Mesenchymal stem cell (in vitro differentiated cells and primary cell): Measurements from ENCODE around the gene UBIAD1.
"Not testable (repeated sequence)": the region's sequence is repeated elsewhere in the genome, so short reads cannot be mapped to it uniquely, and the experiment has no call there.

Experiments
- DNase-seq: peaks from one replicate; pipeline ENCODE4 v3.0.0-alpha.2; 2013
- H2AFZ ChIP-seq: one replicate; pipeline ENCODE4 v1.6.1; 2013; ENCODE audit warnings: low read depth, mild to moderate bottlenecking, control low read depth, inconsistent platforms, low read length, moderate library complexity
- H2AK5ac ChIP-seq: 2 replicates; pipeline ENCODE4 v1.6.1; 2013; ENCODE audit warnings: low read length, moderate library complexity, mild to moderate bottlenecking, inconsistent platforms; ENCODE audit not compliant: severe bottlenecking
- H2BK120ac ChIP-seq: one replicate; pipeline ENCODE4 v1.6.1; 2013; ENCODE audit warnings: low read depth, mild to moderate bottlenecking, inconsistent platforms, low read length, moderate library complexity
- H2BK12ac ChIP-seq, 2 experiments: one replicate each; pipeline ENCODE4 v1.6.1; 2013; ENCODE audit warnings: inconsistent platforms in 2 of 2, low read length in 2 of 2, mild to moderate bottlenecking in 2 of 2, moderate library complexity in 2 of 2, control low read depth in 1 of 2
- H2BK15ac ChIP-seq: one replicate; pipeline ENCODE4 v1.6.1; 2013; ENCODE audit warnings: mild to moderate bottlenecking, low read depth, inconsistent platforms; ENCODE audit not compliant: poor library complexity, severe bottlenecking
- H2BK5ac ChIP-seq: 2 replicates; pipeline ENCODE4 v1.6.1; 2013; ENCODE audit warnings: low read depth, mild to moderate bottlenecking, low read length, control low read depth, inconsistent platforms; ENCODE audit not compliant: poor library complexity, severe bottlenecking
- H3K14ac ChIP-seq, 2 experiments: one replicate each; pipeline ENCODE4 v1.6.1; 2013; ENCODE audit warnings: inconsistent platforms in 2 of 2, low read length in 2 of 2, control low read depth in 1 of 2, mild to moderate bottlenecking in 1 of 2, moderate library complexity in 1 of 2
- H3K18ac ChIP-seq, 2 experiments: one replicate each; pipeline ENCODE4 v1.6.1; 2013; ENCODE audit warnings: inconsistent platforms in 2 of 2, low read length in 2 of 2, control low read depth in 1 of 2, low read depth in 1 of 2, mild to moderate bottlenecking in 1 of 2
- H3K23ac ChIP-seq, 2 experiments: one replicate each; pipeline ENCODE4 v1.6.1; 2013; ENCODE audit warnings: inconsistent platforms in 2 of 2, low read length in 2 of 2, mild to moderate bottlenecking in 2 of 2, moderate library complexity in 2 of 2, control low read depth in 1 of 2
- H3K27ac ChIP-seq: 2 replicates; pipeline ENCODE4 v1.5.1; 2013; ENCODE audit warnings: mild to moderate bottlenecking, moderate library complexity, low read length, control low read depth, inconsistent platforms; ENCODE audit not compliant: poor library complexity, severe bottlenecking
- H3K27me3 ChIP-seq, 2 experiments: 2 replicates each; pipeline versions ENCODE4 v1.6.1 to v1.7.0; 2013; ENCODE audit warnings: low read length in 2 of 2, mild to moderate bottlenecking in 2 of 2, moderate library complexity in 2 of 2, control low read depth in 1 of 2, inconsistent platforms in 1 of 2; ENCODE audit not compliant: control insufficient read depth in 1 of 2, insufficient read depth in 1 of 2
- H3K36me3 ChIP-seq, 2 experiments: 2 replicates each; pipeline versions ENCODE4 v1.6.1 to v1.7.0; 2013; ENCODE audit warnings: low read length in 2 of 2, control low read depth in 1 of 2, inconsistent platforms in 1 of 2, low read depth in 1 of 2, mild to moderate bottlenecking in 1 of 2; ENCODE audit not compliant: insufficient read depth in 2 of 2, control insufficient read depth in 1 of 2
- H3K4ac ChIP-seq, 2 experiments: one replicate each; pipeline ENCODE4 v1.6.1; 2013; ENCODE audit warnings: inconsistent platforms in 2 of 2, low read length in 2 of 2, mild to moderate bottlenecking in 2 of 2, moderate library complexity in 2 of 2, control low read depth in 1 of 2, low read depth in 1 of 2
- H3K4me1 ChIP-seq: 2 replicates; pipeline ENCODE4 v1.6.1; 2013; ENCODE audit warnings: low read depth, low read length, control low read depth; ENCODE audit not compliant: control insufficient read depth, insufficient read depth
- H3K4me2 ChIP-seq: 2 replicates; pipeline ENCODE4 v1.6.1; 2013; ENCODE audit warnings: low read length, mild to moderate bottlenecking, inconsistent platforms; ENCODE audit not compliant: poor library complexity, severe bottlenecking
- H3K4me3 ChIP-seq, 2 experiments: 2 replicates each; pipeline versions ENCODE4 v1.5.1 to v1.7.0; 2013; ENCODE audit warnings: low read length in 2 of 2, mild to moderate bottlenecking in 2 of 2, control low read depth in 1 of 2, low read depth in 1 of 2; ENCODE audit not compliant: insufficient read depth in 1 of 2
- H3K79me1 ChIP-seq: replicated peaks from 2 replicates; pipeline ENCODE4 v1.6.1; 2013; ENCODE audit warnings: mild to moderate bottlenecking, control low read depth, low read length, inconsistent platforms; ENCODE audit not compliant: poor library complexity, severe bottlenecking
- H3K9ac ChIP-seq: 2 replicates; pipeline ENCODE4 v1.7.0; 2013; ENCODE audit warnings: mild to moderate bottlenecking, low read length, moderate library complexity
- H3K9me3 ChIP-seq: 2 replicates; pipeline ENCODE4 v1.7.0; 2013; ENCODE audit warnings: mild to moderate bottlenecking, low read length; ENCODE audit not compliant: control insufficient read depth
- H4K8ac ChIP-seq: one replicate; pipeline ENCODE4 v1.6.1; 2013; ENCODE audit warnings: inconsistent platforms, mild to moderate bottlenecking, low read length, moderate library complexity
- H4K91ac ChIP-seq: one replicate; pipeline ENCODE4 v1.6.1; 2013; ENCODE audit warnings: mild to moderate bottlenecking, low read length, inconsistent platforms
- WGBS: methylation state at CpG from one replicate; pipeline ENCODE4 v1.1.7; 2013; ENCODE audit warnings: mixed read lengths; 5-methylcytosine and 5-hydroxymethylcytosine counted together

UBIAD1 gene

DNA sequence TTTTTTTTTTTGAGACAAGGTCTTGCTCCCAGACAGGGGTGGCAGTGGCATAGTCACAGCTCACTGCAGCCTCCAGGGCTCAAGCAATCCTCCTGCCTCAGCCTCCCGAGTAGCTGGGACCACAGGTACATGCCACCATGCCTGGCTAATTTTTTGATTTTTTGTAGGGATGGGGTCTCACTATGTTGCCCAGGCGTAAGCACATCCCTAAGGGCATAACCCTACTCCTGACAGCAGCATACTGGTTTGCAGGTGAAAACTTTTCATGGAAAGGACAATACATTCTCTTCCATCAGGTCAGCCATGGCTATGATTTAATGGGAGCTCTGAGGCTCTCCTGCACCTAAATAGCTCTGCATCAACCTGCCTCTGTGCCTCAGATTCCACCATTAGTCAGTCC lies 29.4 kb downstream of the UBIAD1 start:
- H2BK5ac ChIP-seq: no peak overlapping the region
- no peaks in the 10 kb centered on the region for H3K9me3 ChIP-seq
- H3K14ac ChIP-seq: no peak overlapping the region
- H3K27ac ChIP-seq: no peak overlapping the region
- no peak overlapping the region for H3K18ac ChIP-seq
- 84% methylated on average over 2 of the region's 2 CpGs for WGBS
- no peak overlapping the region for H4K91ac ChIP-seq
- H3K27me3 ChIP-seq: peaks cover 6 to 26% of the 10 kb centered on the region in 2 experiments
- no peak overlapping the region for H3K23ac ChIP-seq
- H2BK15ac ChIP-seq: no peak overlapping the region
- H3K79me1 ChIP-seq: no peaks in the 10 kb centered on the region
- H3K4me1 ChIP-seq: no peaks in the 10 kb centered on the region
- no peak overlapping the region for H3K4ac ChIP-seq
- no peaks in the 10 kb centered on the region for H3K36me3 ChIP-seq
- no peak overlapping the region for H3K9ac ChIP-seq
- no peak overlapping the region for H2AFZ ChIP-seq
- no peak overlapping the region for H2BK12ac ChIP-seq
- H3K4me2 ChIP-seq: no peak overlapping the region
- no peak for DNase-seq
- no peak overlapping the region for H4K8ac ChIP-seq
- H2AK5ac ChIP-seq: no peak overlapping the region
- H2BK120ac ChIP-seq: no peak overlapping the region
- H3K4me3 ChIP-seq: no peak overlapping the region

DNA sequence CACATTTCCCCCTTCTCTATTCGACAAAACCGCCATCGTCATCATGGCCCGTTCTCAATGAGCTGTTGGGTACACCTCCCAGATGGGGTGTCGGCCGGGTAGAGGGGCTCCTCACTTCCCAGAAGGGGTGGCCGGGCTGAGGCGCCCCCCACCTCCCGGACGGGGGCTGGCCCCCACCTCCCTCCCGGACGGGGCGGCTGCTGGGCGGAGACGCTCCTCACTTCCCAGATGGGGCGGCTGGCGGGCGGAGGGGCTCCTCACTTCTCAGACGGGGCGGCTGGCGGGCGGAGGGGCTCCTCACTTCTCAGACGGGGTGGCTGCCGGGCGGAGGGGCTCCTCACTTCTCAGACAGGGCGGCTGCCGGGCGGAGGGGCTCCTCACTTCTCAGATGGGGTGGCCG lies 32.5 kb downstream of the UBIAD1 start:
- H2BK15ac ChIP-seq, H3K23ac ChIP-seq, H2AFZ ChIP-seq, H2BK12ac ChIP-seq, H3K79me1 ChIP-seq, H3K4me3 ChIP-seq, H3K27ac ChIP-seq, H3K14ac ChIP-seq, H3K9me3 ChIP-seq, DNase-seq, H3K4me2 ChIP-seq, H4K8ac ChIP-seq, H3K9ac ChIP-seq, H3K18ac ChIP-seq, H4K91ac ChIP-seq, H2AK5ac ChIP-seq, H3K4me1 ChIP-seq, H3K4ac ChIP-seq, H2BK5ac ChIP-seq, H2BK120ac ChIP-seq, H3K36me3 ChIP-seq: not testable (repeated sequence)
- WGBS: 95% methylated on average over 22 of the region's 29 CpGs
- H3K27me3 ChIP-seq: peaks cover 18 to 41% of the 10 kb centered on the region in 2 experiments

DNA sequence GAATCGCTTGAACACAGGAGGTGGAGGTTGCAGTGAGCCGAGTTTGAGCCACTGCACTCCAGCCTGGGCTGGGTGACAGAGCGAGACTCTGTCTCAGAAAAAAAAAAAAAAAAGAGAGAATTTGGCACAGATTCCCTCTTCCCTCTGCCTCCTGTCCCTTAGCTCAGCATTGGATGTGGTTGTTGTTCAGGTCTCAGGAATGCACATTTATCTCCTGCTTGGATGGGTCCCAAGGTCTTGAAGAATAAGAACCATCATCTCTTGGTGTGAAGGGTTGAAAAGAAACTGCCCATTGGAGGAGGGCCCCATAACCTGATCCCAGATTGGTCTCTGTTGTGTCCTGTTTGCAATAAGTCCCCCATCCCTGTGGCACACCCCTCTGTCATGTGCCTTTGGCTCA lies 34.9 kb downstream of the UBIAD1 start:
- no peak overlapping the region for H3K9ac ChIP-seq

DNA sequence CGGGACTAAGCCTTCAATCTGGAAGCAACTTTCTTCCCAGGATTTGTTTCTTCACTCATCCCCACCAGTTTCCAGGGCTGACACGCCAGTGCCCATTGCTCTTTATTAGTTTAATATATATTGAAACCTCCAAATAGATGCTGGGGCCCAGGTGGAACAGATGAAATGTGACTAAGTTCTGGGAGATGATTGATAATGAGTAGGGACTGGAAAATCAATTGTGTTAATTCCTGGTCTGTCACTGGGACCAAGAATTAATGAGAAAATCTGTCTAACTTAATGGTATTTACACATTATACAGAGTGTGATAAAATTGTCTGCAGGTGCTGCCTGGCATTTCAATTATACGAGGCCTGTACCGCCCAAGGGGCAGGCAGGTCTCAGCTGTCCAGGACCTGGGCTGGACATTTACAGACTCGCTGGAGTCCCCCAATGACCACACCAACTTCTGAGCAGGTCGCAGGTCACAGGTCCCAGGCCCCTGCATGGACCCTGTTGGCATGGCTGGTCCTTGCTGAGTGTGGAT lies 35.8 kb downstream of the UBIAD1 start:
- Histone ChIP-seq H2BK5ac (no peak overlapping the region), H3K23ac (no peak overlapping the region), H3K27ac (no peak overlapping the region), H3K9ac (no peak overlapping the region), H4K8ac (no peak overlapping the region), H3K14ac (no peak overlapping the region), H4K91ac (no peak overlapping the region), H3K9me3 (no peaks in the 10 kb centered on the region), H3K4ac (no peak overlapping the region), H3K18ac (no peak overlapping the region), H3K4me2 (no peak overlapping the region), H3K4me1 (no peaks in the 10 kb centered on the region), H3K27me3 (peaks cover 42 to 56% of the 10 kb centered on the region in 2 experiments), H3K36me3 (no peaks in the 10 kb centered on the region), H2AFZ (no peak overlapping the region), H3K79me1 (no peaks in the 10 kb centered on the region), H3K4me3 (no peak overlapping the region), H2BK12ac (no peak overlapping the region), H2AK5ac (no peak overlapping the region), H2BK15ac (no peak overlapping the region), H2BK120ac (no peak overlapping the region)
- no peak for DNase-seq
- 79% methylated on average over 4 of the region's 6 CpGs for WGBS

More for the DNA sequence above, 34.9 kb downstream of the UBIAD1 start:
- no peak for DNase-seq
- Histone ChIP-seq H3K4me2 (no peak overlapping the region), H3K79me1 (no peaks in the 10 kb centered on the region), H2AK5ac (no peak overlapping the region), H2BK120ac (no peak overlapping the region), H2BK5ac (no peak overlapping the region), H3K4me1 (no peaks in the 10 kb centered on the region), H3K36me3 (no peaks in the 10 kb centered on the region), H3K4me3 (no peak overlapping the region), H2AFZ (no peak overlapping the region), H3K9me3 (no peaks in the 10 kb centered on the region), H2BK12ac (no peak overlapping the region), H3K27ac (no peak overlapping the region), H3K4ac (no peak overlapping the region), H3K27me3 (peaks cover 35 to 49% of the 10 kb centered on the region in 2 experiments), H4K91ac (no peak overlapping the region), H3K14ac (no peak overlapping the region), H3K23ac (no peak overlapping the region), H3K18ac (no peak overlapping the region), H4K8ac (no peak overlapping the region), H2BK15ac (no peak overlapping the region)
- WGBS: 93% methylated on average over 2 of the region's 3 CpGs
